Activated T-helper 17 cell treated with anti-CD3 and anti-CD28 coated beads, Interleukin-2, amount 50 U/mL, for 72 hours (primary cell): Measurements from ENCODE around the gene FAM217A. TPM values are rescaled to one million over a fixed set of nuclear protein-coding genes. Genes with fewer than 3 reads are reported as not detected.
"Not testable (repeated sequence)": the region's sequence is repeated elsewhere in the genome, so short reads cannot be mapped to it uniquely, and the experiment has no call there.

Experiments used
- ATAC-seq: fragments of 150-1000 bp; cut with Tn5 transposase; replicated peaks from 2 replicates; pipeline ENCODE4 v1.10.0; 2021; ENCODE audit warnings: mild to moderate bottlenecking, moderate library complexity
- H3K27ac Mint-ChIP-seq: one replicate; pipeline ENCODE4 v1.8.0; 2022; ENCODE audit warnings: mixed read lengths
- H3K27me3 Mint-ChIP-seq: one replicate; pipeline ENCODE4 v1.8.0; 2022; ENCODE audit warnings: mixed read lengths
- H3K36me3 Mint-ChIP-seq: one replicate; pipeline ENCODE4 v1.8.0; 2022; ENCODE audit warnings: low read depth, mild to moderate bottlenecking, mixed read lengths
- H3K4me1 Mint-ChIP-seq: one replicate; pipeline ENCODE4 v1.8.0; 2022; ENCODE audit warnings: mixed read lengths
- H3K4me3 Mint-ChIP-seq: one replicate; pipeline ENCODE4 v1.8.0; 2022; ENCODE audit warnings: mild to moderate bottlenecking, mixed read lengths
- H3K9me3 Mint-ChIP-seq: one replicate; pipeline ENCODE4 v1.8.0; 2022; ENCODE audit warnings: mixed read lengths
- total RNA-seq, 2 donors: library from RNA; stranded (reverse); gene quantifications; one replicate each; pipeline ENCODE4 v1.2.3, GENCODE V29; 2022

The FAM217A gene
- total RNA-seq: not detected

GRCh38 chr6:4078691-4079471, at the start of gene FAM217A:
Gene FAM217A, minus strand, starts transcription at chr6:4079137. Its CDS starts 1,723 bp downstream, at chr6:4077414.
- Mint-ChIP-seq H3K36me3 (no peaks in the 10 kb centered on the region), H3K4me1 (no peaks in the 10 kb centered on the region), H3K27ac (no peak within 1 kb of the TSS), H3K27me3 (peaks cover 17% of the 10 kb centered on the region), H3K4me3 (no peak within 1 kb of the TSS), H3K9me3 (no peaks in the 10 kb centered on the region)
- no peak for ATAC-seq

DNA sequence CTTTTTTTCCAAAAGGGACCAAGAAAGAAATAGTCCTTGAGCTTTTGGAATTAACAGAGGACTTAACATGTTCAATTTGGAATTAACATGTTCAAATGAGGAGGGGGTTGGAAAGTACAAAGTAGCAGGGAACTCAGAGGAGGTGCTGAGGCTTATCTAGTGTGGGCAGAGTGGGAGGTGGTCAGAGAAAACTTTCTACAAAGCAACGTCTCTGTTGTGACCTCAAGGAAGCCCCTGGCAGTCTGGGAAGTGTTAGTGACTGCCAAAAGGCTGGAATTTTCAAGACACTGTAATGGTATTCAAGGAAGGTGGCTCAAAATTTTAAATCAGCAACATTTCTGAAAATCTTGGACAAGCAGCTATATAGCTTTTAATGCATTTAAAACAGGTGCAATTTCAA, 49.1 kb upstream of the FAM217A start:
- Mint-ChIP-seq H3K27ac (peak overlapping the region; percentile 38), H3K4me3 (no peak overlapping the region), H3K36me3 (peaks cover 96% of the 10 kb centered on the region), H3K9me3 (no peaks in the 10 kb centered on the region), H3K27me3 (no peaks in the 10 kb centered on the region), H3K4me1 (peaks cover 14% of the 10 kb centered on the region)
- ATAC-seq: no peak

DNA sequence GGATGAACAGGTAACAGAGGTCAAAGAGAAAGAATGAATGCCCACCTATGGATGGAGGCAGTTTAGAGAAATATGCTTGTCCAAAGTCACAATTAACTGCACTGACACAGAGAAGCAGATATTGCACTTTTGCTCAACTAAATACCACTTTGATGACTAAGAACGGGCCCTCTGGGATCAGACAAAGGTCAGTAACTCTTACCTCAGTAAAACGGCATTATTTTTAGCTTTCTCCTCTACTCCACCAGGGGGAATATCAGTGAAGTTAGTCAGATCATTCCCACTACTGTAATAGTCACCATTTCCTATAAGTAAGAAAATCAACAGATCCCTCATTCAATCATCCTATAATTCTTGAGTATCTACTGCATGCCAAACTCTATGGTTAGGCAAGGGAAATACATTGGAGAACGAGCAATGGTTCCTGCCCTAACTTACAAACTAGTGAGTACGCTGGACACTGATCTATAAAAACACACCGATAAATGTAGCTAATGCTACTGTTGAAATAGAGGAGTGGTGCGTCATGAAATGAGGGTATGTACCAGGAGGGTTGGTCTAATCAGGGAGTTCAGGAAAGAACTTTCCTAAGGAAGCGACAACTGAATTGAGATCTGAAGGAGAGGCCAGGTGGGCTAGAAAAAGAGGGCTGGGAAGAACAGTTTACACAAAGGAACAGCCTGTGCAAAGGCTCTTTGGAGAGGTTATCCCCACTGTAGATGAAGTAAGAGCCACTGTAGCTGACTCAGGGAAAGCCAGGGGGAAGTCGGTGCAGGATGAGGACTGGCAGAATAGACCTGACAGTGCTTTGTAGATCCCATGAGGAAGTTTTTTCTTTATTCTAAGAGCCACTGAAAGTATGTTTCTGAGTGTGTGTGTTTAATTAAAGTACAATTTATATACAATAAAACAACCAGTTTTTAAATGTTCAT, 47.3 kb upstream of the FAM217A start:
- ATAC-seq: peak; percentile 67
- Mint-ChIP-seq H3K4me3 (no peak overlapping the region), H3K9me3 (no peaks in the 10 kb centered on the region), H3K36me3 (peaks cover 93% of the 10 kb centered on the region), H3K27ac (peak overlapping the region; percentile 11), H3K27me3 (no peaks in the 10 kb centered on the region), H3K4me1 (peaks cover 9% of the 10 kb centered on the region)

GRCh38 chr6:4125500-4125899, 46.6 kb upstream of the FAM217A start:
- ATAC-seq: no peak
- Mint-ChIP-seq H3K4me1 (peaks cover 9% of the 10 kb centered on the region), H3K4me3 (no peak overlapping the region), H3K36me3 (peaks cover 93% of the 10 kb centered on the region), H3K9me3 (no peaks in the 10 kb centered on the region), H3K27ac (peak overlapping the region; percentile 11), H3K27me3 (no peaks in the 10 kb centered on the region)

- no peak for ATAC-seq
- Mint-ChIP-seq H3K27me3 (no peaks in the 10 kb centered on the region), H3K4me3 (no peak overlapping the region), H3K9me3 (no peaks in the 10 kb centered on the region), H3K36me3 (peaks cover 93% of the 10 kb centered on the region), H3K27ac (no peak overlapping the region), H3K4me1 (peaks cover 9% of the 10 kb centered on the region)
Measured at GRCh38 chr6:4124351-4124750, 45.4 kb upstream of the FAM217A start.

- Mint-ChIP-seq H3K36me3 (peaks cover 65% of the 10 kb centered on the region), H3K27me3 (peaks cover 5% of the 10 kb centered on the region), H3K27ac (no peak overlapping the region), H3K9me3 (peaks cover 22% of the 10 kb centered on the region), H3K4me1 (no peaks in the 10 kb centered on the region), H3K4me3 (no peak overlapping the region)
- no peak for ATAC-seq
Measured at GRCh38 chr6:4115741-4116140, 36.8 kb upstream of the FAM217A start.

- Mint-ChIP-seq H3K4me1 (no peaks in the 10 kb centered on the region), H3K27me3 (peaks cover 5% of the 10 kb centered on the region), H3K36me3 (peaks cover 49% of the 10 kb centered on the region), H3K4me3 (no peak overlapping the region), H3K27ac (no peak overlapping the region), H3K9me3 (peaks cover 22% of the 10 kb centered on the region)
- ATAC-seq: no peak
Measured at GRCh38 chr6:4114123-4114522, 35.2 kb upstream of the FAM217A start.

- no peak for ATAC-seq
- Mint-ChIP-seq H3K27ac (no peak overlapping the region), H3K27me3 (peaks cover 5% of the 10 kb centered on the region), H3K36me3 (peaks cover 45% of the 10 kb centered on the region), H3K9me3 (peaks cover 22% of the 10 kb centered on the region), H3K4me3 (no peak overlapping the region), H3K4me1 (no peaks in the 10 kb centered on the region)
Measured at GRCh38 chr6:4113649-4114048, 34.7 kb upstream of the FAM217A start.

- Mint-ChIP-seq H3K4me3 (no peak overlapping the region), H3K9me3 (peaks cover 22% of the 10 kb centered on the region), H3K4me1 (no peaks in the 10 kb centered on the region), H3K27me3 (peaks cover 5% of the 10 kb centered on the region), H3K36me3 (peaks cover 32% of the 10 kb centered on the region), H3K27ac (no peak overlapping the region)
- ATAC-seq: no peak
Measured at GRCh38 chr6:4112366-4112765, 33.4 kb upstream of the FAM217A start.

DNA sequence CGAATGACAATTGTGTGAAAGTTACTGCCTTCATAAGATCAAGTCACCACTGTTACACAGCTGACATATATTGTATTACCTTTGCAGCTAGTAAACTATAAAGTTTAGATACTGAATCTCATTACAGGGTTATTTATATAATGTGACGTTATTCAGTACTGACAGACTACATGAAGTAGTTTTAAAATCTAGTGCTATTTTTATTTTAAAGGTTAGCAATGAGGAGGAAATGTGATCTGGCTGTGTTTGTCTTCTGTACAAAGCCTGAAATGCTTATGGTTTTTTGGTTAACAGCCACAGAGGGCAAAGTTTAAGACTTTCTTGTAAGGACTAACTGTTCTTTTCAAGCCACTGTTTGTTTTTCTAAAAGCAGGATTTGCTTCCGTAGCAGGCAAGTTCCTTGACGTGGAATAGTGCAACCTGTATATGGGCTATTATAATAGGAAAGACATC, 30.5 kb upstream of the FAM217A start:
- H3K27ac Mint-ChIP-seq, H3K27me3 Mint-ChIP-seq, H3K4me3 Mint-ChIP-seq, H3K4me1 Mint-ChIP-seq, H3K36me3 Mint-ChIP-seq, ATAC-seq: not testable (repeated sequence)
- H3K9me3 Mint-ChIP-seq: peaks cover 16% of the 10 kb centered on the region

- no peak for ATAC-seq
- Mint-ChIP-seq H3K9me3 (peaks cover 12% of the 10 kb centered on the region), H3K27ac (no peak overlapping the region), H3K4me1 (no peaks in the 10 kb centered on the region), H3K4me3 (no peak overlapping the region), H3K36me3 (no peaks in the 10 kb centered on the region), H3K27me3 (peaks cover 5% of the 10 kb centered on the region)
Measured at GRCh38 chr6:4108561-4109093, 29.7 kb upstream of the FAM217A start.

- peaks cover 7% of the 10 kb centered on the region for H3K9me3 Mint-ChIP-seq
- H3K4me3 Mint-ChIP-seq: no peak overlapping the region
- H3K36me3 Mint-ChIP-seq: no peaks in the 10 kb centered on the region
- no peaks in the 10 kb centered on the region for H3K4me1 Mint-ChIP-seq
- ATAC-seq: no peak
- no peak overlapping the region for H3K27ac Mint-ChIP-seq
- peaks cover 5% of the 10 kb centered on the region for H3K27me3 Mint-ChIP-seq
Measured at GRCh38 chr6:4107873-4108272, 28.9 kb upstream of the FAM217A start.

DNA sequence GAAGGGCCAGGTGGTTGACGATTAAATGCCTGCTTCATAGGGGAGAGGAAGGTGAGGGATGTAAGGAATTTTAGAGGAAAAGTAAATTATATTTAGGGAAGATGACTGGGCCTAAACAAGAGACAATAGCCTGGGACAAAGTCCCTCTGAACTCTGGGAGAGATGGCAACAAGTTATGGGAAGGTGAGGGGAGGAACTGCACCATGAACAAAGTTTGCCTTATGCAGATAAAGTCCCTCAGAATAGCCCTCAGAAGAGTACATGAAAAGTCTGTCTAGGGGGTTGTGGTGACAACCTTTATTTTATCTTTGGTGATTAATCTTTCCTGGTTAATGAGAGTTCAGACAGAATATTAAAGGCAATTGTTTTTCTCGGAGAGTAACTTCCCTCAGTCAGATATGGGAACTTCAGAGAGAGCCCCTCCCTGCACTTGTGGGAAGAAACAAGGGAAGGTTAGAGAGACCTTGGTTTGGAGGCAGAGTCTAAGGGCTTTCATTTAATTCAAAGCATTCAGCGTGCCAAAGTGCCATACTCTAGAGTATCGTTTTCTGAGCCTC, 27.1 kb upstream of the FAM217A start:
- Mint-ChIP-seq H3K9me3 (no peaks in the 10 kb centered on the region), H3K4me1 (no peaks in the 10 kb centered on the region)

DNA sequence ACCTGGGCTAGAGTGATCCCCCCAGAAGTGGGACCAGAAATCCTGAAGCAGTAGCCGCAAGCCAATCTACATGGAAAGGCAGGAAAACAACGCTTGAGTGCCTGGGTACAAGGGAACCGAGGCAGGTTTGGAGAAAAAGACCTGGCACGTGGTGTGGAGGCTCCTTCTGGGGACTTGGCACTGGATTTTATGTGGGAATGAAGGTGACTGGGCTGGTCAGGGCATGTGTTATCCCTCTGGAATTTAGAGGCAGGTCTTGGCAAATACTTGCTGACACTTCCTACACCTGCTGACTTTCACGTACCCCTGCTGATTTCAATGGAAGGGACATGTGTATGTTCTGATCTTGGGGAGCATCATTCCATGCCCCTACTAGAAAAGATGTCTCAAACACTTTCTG, 25.0 kb upstream of the FAM217A start:
- no peak overlapping the region for H3K4me3 Mint-ChIP-seq
- H3K4me1 Mint-ChIP-seq: no peaks in the 10 kb centered on the region
- no peak for ATAC-seq
- peaks cover 4% of the 10 kb centered on the region for H3K27me3 Mint-ChIP-seq
- no peaks in the 10 kb centered on the region for H3K9me3 Mint-ChIP-seq
- no peaks in the 10 kb centered on the region for H3K36me3 Mint-ChIP-seq
- no peak overlapping the region for H3K27ac Mint-ChIP-seq

More for the DNA sequence above, 27.1 kb upstream of the FAM217A start:
- no peaks in the 10 kb centered on the region for H3K36me3 Mint-ChIP-seq
- no peak overlapping the region for H3K27ac Mint-ChIP-seq
- ATAC-seq: no peak
- H3K4me3 Mint-ChIP-seq: no peak overlapping the region
- no peaks in the 10 kb centered on the region for H3K27me3 Mint-ChIP-seq
